Frontal cortex (tissue), 4 donors: ENCODE results near the gene CYB5R4. TPM values are rescaled to one million over a fixed set of nuclear protein-coding genes. Genes with fewer than 3 reads are reported as not detected.
"Not testable (repeated sequence)": the region's sequence is repeated elsewhere in the genome, so short reads cannot be mapped to it uniquely, and the experiment has no call there.

Experiments used
- DNase-seq, 2 donors: peaks; one replicate each; pipeline ENCODE4 v3.0.0; 2012; ENCODE audit warnings: low spot score in 2 of 2
- FAIRE-seq: peaks from 2 replicates; lab custom pipeline; 2012; peaks lifted over from hg19 to GRCh38; lab: Jason Lieb, UNC
- total RNA-seq: library from RNA; depleted of rRNA; stranded (reverse); fragments of >200 nt; gene quantifications from one replicate; pipeline ENCODE4 v1.2.3, GENCODE V29; 2014
- donor health status: control.
- donor health status: control.
- donor health status: control.

Gene CYB5R4
- total RNA-seq, 1 donor from 2014 or later: 6.9 TPM

GRCh38 chr6:83860782-83861495 is 1.4 kb downstream of the CYB5R4 start:
- FAIRE-seq: no peak
- no peak for DNase-seq

GRCh38 chr6:83862776-83863471 is 3.4 kb downstream of the CYB5R4 start:
- DNase-seq (no peak), FAIRE-seq (no peak)

- FAIRE-seq (no peak), DNase-seq (no peak)
These were observed 7.6 kb downstream of the CYB5R4 start for GRCh38 chr6:83867043-83867442.

- DNase-seq: no peak
- no peak for FAIRE-seq
These were observed 8.2 kb downstream of the CYB5R4 start for GRCh38 chr6:83867527-83868161.

- DNase-seq: no peak
- FAIRE-seq: no peak
These were observed 9.2 kb downstream of the CYB5R4 start for GRCh38 chr6:83868639-83869038.

- FAIRE-seq (no peak), DNase-seq (no peak)
These were observed 11.2 kb downstream of the CYB5R4 start for GRCh38 chr6:83870649-83871048.

- no peak for FAIRE-seq
These were observed 13.1 kb downstream of the CYB5R4 start for GRCh38 chr6:83872386-83873118.

GRCh38 chr6:83873869-83874268 is 14.4 kb downstream of the CYB5R4 start:
- no peak for DNase-seq
- FAIRE-seq: no peak

More at GRCh38 chr6:83872386-83873118, 13.1 kb downstream of the CYB5R4 start:
- DNase-seq: no peak

GRCh38 chr6:83875843-83876242 is 16.4 kb downstream of the CYB5R4 start:
- no peak for FAIRE-seq
- no peak for DNase-seq

GRCh38 chr6:83878902-83879644 is 19.6 kb downstream of the CYB5R4 start:
- DNase-seq (no peak), FAIRE-seq (no peak)

- DNase-seq (no peak), FAIRE-seq (no peak)
These were observed 20.3 kb downstream of the CYB5R4 start for GRCh38 chr6:83879746-83880145.

GRCh38 chr6:83883240-83883639 is 23.8 kb downstream of the CYB5R4 start:
- no peak for FAIRE-seq

GRCh38 chr6:83884523-83884922 is 25.0 kb downstream of the CYB5R4 start:
- FAIRE-seq (no peak), DNase-seq (peak in 1 of 2 donors; percentile 40)

More at GRCh38 chr6:83883240-83883639, 23.8 kb downstream of the CYB5R4 start:
- DNase-seq: no peak

- FAIRE-seq (no peak), DNase-seq (no peak)
These were observed 26.5 kb downstream of the CYB5R4 start for GRCh38 chr6:83885984-83886383.

- DNase-seq (no peak), FAIRE-seq (no peak)
These were observed 30.1 kb downstream of the CYB5R4 start for GRCh38 chr6:83889621-83890020.

- DNase-seq: no peak
- FAIRE-seq: no peak
These were observed 31.0 kb downstream of the CYB5R4 start for GRCh38 chr6:83890520-83890919.

GRCh38 chr6:83891586-83891985 is 32.1 kb downstream of the CYB5R4 start:
- no peak for FAIRE-seq
- DNase-seq: no peak

- FAIRE-seq: no peak
These were observed 33.5 kb downstream of the CYB5R4 start for GRCh38 chr6:83893024-83893423.

GRCh38 chr6:83897094-83897493 is 37.6 kb downstream of the CYB5R4 start:
- FAIRE-seq, DNase-seq: not testable (repeated sequence)

More at GRCh38 chr6:83893024-83893423, 33.5 kb downstream of the CYB5R4 start:
- DNase-seq: no peak
